Left colon (tissue), 2 donors: ENCODE data around the gene PIK3C2B. TPM values are rescaled to one million over a fixed set of nuclear protein-coding genes. Genes with fewer than 3 reads are reported as not detected.
"Not testable (repeated sequence)": the region's sequence is repeated elsewhere in the genome, so short reads cannot be mapped to it uniquely, and the experiment has no call there.

Experiments used
- ATAC-seq: fragments of 200-7000 bp; cut with Tn5 transposase; one replicate; pipeline ENCODE4 v1.9.1; 2020; ENCODE audit warnings: mild to moderate bottlenecking, moderate library complexity
- DNase-seq, 2 donors: peaks; one replicate each; pipeline ENCODE4 v3.0.0-alpha.2; 2020
- intact Hi-C, 2 donors: fragments of 100-400 bp; cut with DNase I in 1 of 2; cut with micrococcal nuclease in 1 of 2; formaldehyde crosslinking; loops; one replicate each; pipeline versions ENCODE4 v1.11.2 to v1.14.0; 2022; cut with DNase I, micrococcal nuclease
- total RNA-seq, 2 donors: library from RNA; stranded (reverse); fragmentation: NEBNext Ultra II Directional; extraction: Animal tissue kit (Norgen Biotek cat#: 25700); gene quantifications; one replicate each; pipeline ENCODE4 v1.2.1, GENCODE V29; 2021
- donor health status: DM: no; HTN: no; CAD: no.
- donor health status: DM: yes; HTN: yes; CAD: no.

The PIK3C2B gene
- total RNA-seq, 2 donors from 2014 or later: 78.5 to 82.0 TPM

- intact Hi-C loops: no loop called here
- ATAC-seq: peak; percentile 76
- DNase-seq: peak; percentile 87 to 95
Observed at GRCh38 chr1:204493145-204493983, 1.2 kb downstream of the PIK3C2B start.

- intact Hi-C loops: no loop called here
- DNase-seq (no peak), ATAC-seq (no peak)
Observed at GRCh38 chr1:204491655-204492054, 3.0 kb downstream of the PIK3C2B start.

- DNase-seq (no peak), ATAC-seq (no peak)
- intact Hi-C loops: no loop called here
Observed at GRCh38 chr1:204487256-204487615, 7.4 kb downstream of the PIK3C2B start.

GRCh38 chr1:204486513-204487255 lies 7.9 kb downstream of the PIK3C2B start:
- peak; percentile 20 for ATAC-seq
- intact Hi-C loops, DNase-seq: not testable (repeated sequence)

GRCh38 chr1:204483791-204484190 lies 10.8 kb downstream of the PIK3C2B start:
- ATAC-seq (no peak), DNase-seq (no peak)
- intact Hi-C loops: no loop called here

- DNase-seq: no peak
- no peak for ATAC-seq
- intact Hi-C loops: no loop called here
Observed at GRCh38 chr1:204480515-204480914, 14.1 kb downstream of the PIK3C2B start.

- DNase-seq (peak; percentile 49 to 76), ATAC-seq (peak; percentile 81)
- intact Hi-C loops: no loop called here
Observed at GRCh38 chr1:204479387-204480136, 15.0 kb downstream of the PIK3C2B start.

- intact Hi-C loops: no loop called here
- ATAC-seq (peak; percentile 49), DNase-seq (no peak)
Observed at GRCh38 chr1:204478921-204479320, 15.7 kb downstream of the PIK3C2B start.

- DNase-seq (no peak), ATAC-seq (no peak)
- intact Hi-C loops: no loop called here
Observed at GRCh38 chr1:204478172-204478899, 16.3 kb downstream of the PIK3C2B start.

GRCh38 chr1:204477036-204477740 lies 17.4 kb downstream of the PIK3C2B start:
- DNase-seq: peak; percentile 47 to 59
- intact Hi-C loops: no loop called here
- peak; percentile 72 for ATAC-seq

- ATAC-seq: no peak
- DNase-seq: no peak
- intact Hi-C loops: no loop called here
Observed at GRCh38 chr1:204476563-204476962, 18.0 kb downstream of the PIK3C2B start.

- no peak for ATAC-seq
- no peak for DNase-seq
- intact Hi-C loops: no loop called here
Observed at GRCh38 chr1:204475656-204476432, 18.8 kb downstream of the PIK3C2B start.

GRCh38 chr1:204473400-204473965 lies 21.1 kb downstream of the PIK3C2B start:
- intact Hi-C loops: no loop called here
- DNase-seq: no peak
- ATAC-seq: no peak

- DNase-seq (no peak), ATAC-seq (no peak)
- intact Hi-C loops: no loop called here
Observed at GRCh38 chr1:204472660-204473059, 21.9 kb downstream of the PIK3C2B start.

- intact Hi-C loops: no loop called here
- ATAC-seq: peak; percentile 71
Observed at GRCh38 chr1:204471687-204472086, 22.9 kb downstream of the PIK3C2B start.

GRCh38 chr1:204469304-204469703 lies 25.3 kb downstream of the PIK3C2B start:
- ATAC-seq (no peak), DNase-seq (no peak)
- intact Hi-C loops: no loop called here

More at GRCh38 chr1:204471687-204472086, 22.9 kb downstream of the PIK3C2B start:
- DNase-seq: no peak

- no peak for DNase-seq
Observed at GRCh38 chr1:204468766-204469302, 25.8 kb downstream of the PIK3C2B start.

More at GRCh38 chr1:204468766-204469302, 25.8 kb downstream of the PIK3C2B start:
- intact Hi-C loops: no loop called here
- ATAC-seq: no peak
